HEK293T (cell line): ENCODE results near the gene AGBL4.

Source experiments
- ELF4 ChIP-seq: fragments of 450-650 bp; IDR thresholded peaks from 2 replicates; pipeline ENCODE4 v1.6.1; 2017; ENCODE audit warnings: antibody characterized with exemption
- FOXM1 ChIP-seq: fragments of 450-650 bp; IDR thresholded peaks from 2 replicates; pipeline ENCODE4 v1.6.1; 2017; ENCODE audit warnings: mild to moderate bottlenecking, borderline replicate concordance
- HDGF ChIP-seq: fragments of 450-650 bp; IDR thresholded peaks from 2 replicates; pipeline ENCODE4 v1.6.1; 2017; ENCODE audit warnings: antibody characterized with exemption, borderline replicate concordance
- SUZ12 ChIP-seq: fragments of 450-650 bp; IDR thresholded peaks from 2 replicates; pipeline ENCODE4 v1.6.1; 2016; ENCODE audit warnings: mild to moderate bottlenecking

GRCh38 chr1:49466961-49467360 lies 556.8 kb downstream of the AGBL4 start:
- TF ChIP-seq ELF4 (no peak), HDGF (no peak), FOXM1 (no peak), SUZ12 (no peak)
